HG02610 (cell line): Measurements from ENCODE around the gene LIMS2.

ENCODE experiments used
- ATAC-seq: cut with Tn5 transposase; IDR thresholded peaks from one replicate; pipeline ENCODE4 v1.9.1; 2021; ENCODE audit warnings: mild to moderate bottlenecking, moderate library complexity; ENCODE audit not compliant: unreplicated experiment

Gene LIMS2

GRCh38 chr2:127606625-127607398, 68.5 kb downstream of the LIMS2 start:
- no peak for ATAC-seq

- no peak for ATAC-seq
Observed at GRCh38 chr2:127605691-127606263, 69.6 kb downstream of the LIMS2 start.

- ATAC-seq = no peak
Observed at GRCh38 chr2:127604986-127605385, 70.3 kb downstream of the LIMS2 start.

GRCh38 chr2:127599211-127599610, 76.1 kb downstream of the LIMS2 start:
- no peak for ATAC-seq

- ATAC-seq = no peak
Observed at GRCh38 chr2:127598711-127599110, 76.6 kb downstream of the LIMS2 start.

GRCh38 chr2:127597984-127598380, 77.3 kb downstream of the LIMS2 start:
- ATAC-seq = no peak

- ATAC-seq = no peak
Observed at GRCh38 chr2:127597046-127597983, 78.0 kb downstream of the LIMS2 start.

- ATAC-seq = no peak
Observed at GRCh38 chr2:127596311-127597045, 78.9 kb downstream of the LIMS2 start.

- ATAC-seq = no peak
Observed at GRCh38 chr2:127594116-127594591, 81.2 kb downstream of the LIMS2 start.

GRCh38 chr2:127593228-127594115, 81.9 kb downstream of the LIMS2 start:
- ATAC-seq = no peak

GRCh38 chr2:127592761-127593227, 82.5 kb downstream of the LIMS2 start:
- ATAC-seq = no peak

GRCh38 chr2:127591221-127591923, 84.0 kb downstream of the LIMS2 start:
- peak; percentile 83 for ATAC-seq

- no peak for ATAC-seq
Observed at GRCh38 chr2:127590386-127591190, 84.7 kb downstream of the LIMS2 start.

GRCh38 chr2:127589841-127590240, 85.5 kb downstream of the LIMS2 start:
- no peak for ATAC-seq

GRCh38 chr2:127589358-127589757, 86.0 kb downstream of the LIMS2 start:
- ATAC-seq = no peak
